Osteoblast (primary cell): ENCODE results near the gene NDUFA1. TPM values are rescaled to one million over a fixed set of nuclear protein-coding genes. Genes with fewer than 3 reads are reported as not detected.

Experiments
- DNase-seq: peaks from one replicate; pipeline ENCODE4 v3.0.0; 2011; ENCODE audit warnings: low spot score, mixed read lengths; ENCODE audit not compliant: insufficient read length; ENCODE audit errors: missing footprints
- H2AFZ ChIP-seq: 2 replicates; pipeline ENCODE4 v1.6.0; 2011; ENCODE audit warnings: mild to moderate bottlenecking, low read length
- H3K27ac ChIP-seq: 2 replicates; pipeline ENCODE4 v1.5.1; 2011; ENCODE audit warnings: mild to moderate bottlenecking, low read depth, low read length, moderate library complexity
- H3K27me3 ChIP-seq: 2 replicates; pipeline ENCODE4 v1.6.0; 2012; ENCODE audit warnings: mild to moderate bottlenecking, control low read depth, inconsistent platforms, low read length, moderate library complexity; ENCODE audit not compliant: insufficient read depth
- H3K36me3 ChIP-seq: 2 replicates; pipeline ENCODE4 v1.5.1; 2011; ENCODE audit warnings: mild to moderate bottlenecking, low read length, control low read depth, moderate library complexity; ENCODE audit not compliant: insufficient read depth
- H3K4me1 ChIP-seq: 2 replicates; pipeline ENCODE4 v1.5.1; 2011; ENCODE audit warnings: mild to moderate bottlenecking, low read length, control low read depth, moderate library complexity; ENCODE audit not compliant: insufficient read depth
- H3K4me2 ChIP-seq: 2 replicates; pipeline ENCODE4 v1.6.0; 2011; ENCODE audit warnings: mild to moderate bottlenecking, low read length; ENCODE audit not compliant: insufficient read depth
- H3K4me3 ChIP-seq: fragments of 200-600 bp; sonication (generic); 3 replicates; pipeline ENCODE4 v1.5.1; 2012; ENCODE audit warnings: mild to moderate bottlenecking, low read length, inconsistent platforms; ENCODE audit not compliant: insufficient read depth
- H3K79me2 ChIP-seq: 2 replicates; pipeline ENCODE4 v1.6.0; 2012; ENCODE audit warnings: mild to moderate bottlenecking, low read length, control low read depth, inconsistent platforms; ENCODE audit not compliant: insufficient read depth
- H3K9me3 ChIP-seq: 2 replicates; pipeline ENCODE4 v1.5.1; 2011; ENCODE audit warnings: low read depth, low read length, control low read depth
- H4K20me1 ChIP-seq: 2 replicates; pipeline ENCODE4 v1.6.0; 2012; ENCODE audit warnings: mild to moderate bottlenecking, low read length, control low read depth; ENCODE audit not compliant: insufficient read depth
- CTCF ChIP-seq: IDR thresholded peaks from 2 replicates; pipeline ENCODE4 v1.5.1; 2011; ENCODE audit warnings: mild to moderate bottlenecking, low read depth, low read length, moderate library complexity; ENCODE audit errors: extremely low read depth
- total RNA-seq: library from RNA; depleted of rRNA; stranded (reverse); fragments of >200 nt; gene quantifications from 2 replicates; pipeline ENCODE4 v1.2.3, GENCODE V29; 2012

The NDUFA1 gene
- total RNA-seq, 1 donor, result 40.2 TPM

GRCh38 chrX:119871245-119871598, 410 bp upstream of the NDUFA1 start:
- peaks cover 2% of the 10 kb centered on the region for H4K20me1 ChIP-seq
- peak overlapping the region; percentile 81 for H2AFZ ChIP-seq
- peak overlapping the region; percentile 87 for H3K27ac ChIP-seq
- H3K4me3 ChIP-seq, result peak overlapping the region; percentile 76
- no peaks in the 10 kb centered on the region for H3K4me1 ChIP-seq
- peaks cover 21% of the 10 kb centered on the region for H3K79me2 ChIP-seq
- H3K4me2 ChIP-seq, result peak overlapping the region; percentile 86
- peaks cover 4% of the 10 kb centered on the region for H3K36me3 ChIP-seq
- H3K9me3 ChIP-seq, result no peaks in the 10 kb centered on the region
- peak; percentile 68 for DNase-seq
- TF ChIP-seq CTCF, result no peak
- no peaks in the 10 kb centered on the region for H3K27me3 ChIP-seq

- H3K36me3 ChIP-seq, result peaks cover 8% of the 10 kb centered on the region
- no peak overlapping the region for H3K4me2 ChIP-seq
- no peaks in the 10 kb centered on the region for H3K4me1 ChIP-seq
- H3K9me3 ChIP-seq, result no peaks in the 10 kb centered on the region
- TF ChIP-seq CTCF, result no peak
- DNase-seq, result no peak
- no peak overlapping the region for H3K4me3 ChIP-seq
- H4K20me1 ChIP-seq, result no peaks in the 10 kb centered on the region
- H3K27ac ChIP-seq, result no peak overlapping the region
- H3K27me3 ChIP-seq, result no peaks in the 10 kb centered on the region
- H3K79me2 ChIP-seq, result peaks cover 2% of the 10 kb centered on the region
- H2AFZ ChIP-seq, result no peak overlapping the region
These were observed 7.1 kb downstream of the NDUFA1 start for GRCh38 chrX:119878740-119879139.

GRCh38 chrX:119880076-119880475, 8.4 kb downstream of the NDUFA1 start:
- Histone ChIP-seq H4K20me1 (no peaks in the 10 kb centered on the region), H3K79me2 (no peaks in the 10 kb centered on the region), H3K4me1 (no peaks in the 10 kb centered on the region), H3K4me3 (no peak overlapping the region), H3K36me3 (peaks cover 8% of the 10 kb centered on the region), H3K4me2 (no peak overlapping the region), H2AFZ (no peak overlapping the region), H3K27me3 (no peaks in the 10 kb centered on the region), H3K27ac (no peak overlapping the region), H3K9me3 (no peaks in the 10 kb centered on the region)
- TF ChIP-seq CTCF, result no peak
- no peak for DNase-seq

DNA sequence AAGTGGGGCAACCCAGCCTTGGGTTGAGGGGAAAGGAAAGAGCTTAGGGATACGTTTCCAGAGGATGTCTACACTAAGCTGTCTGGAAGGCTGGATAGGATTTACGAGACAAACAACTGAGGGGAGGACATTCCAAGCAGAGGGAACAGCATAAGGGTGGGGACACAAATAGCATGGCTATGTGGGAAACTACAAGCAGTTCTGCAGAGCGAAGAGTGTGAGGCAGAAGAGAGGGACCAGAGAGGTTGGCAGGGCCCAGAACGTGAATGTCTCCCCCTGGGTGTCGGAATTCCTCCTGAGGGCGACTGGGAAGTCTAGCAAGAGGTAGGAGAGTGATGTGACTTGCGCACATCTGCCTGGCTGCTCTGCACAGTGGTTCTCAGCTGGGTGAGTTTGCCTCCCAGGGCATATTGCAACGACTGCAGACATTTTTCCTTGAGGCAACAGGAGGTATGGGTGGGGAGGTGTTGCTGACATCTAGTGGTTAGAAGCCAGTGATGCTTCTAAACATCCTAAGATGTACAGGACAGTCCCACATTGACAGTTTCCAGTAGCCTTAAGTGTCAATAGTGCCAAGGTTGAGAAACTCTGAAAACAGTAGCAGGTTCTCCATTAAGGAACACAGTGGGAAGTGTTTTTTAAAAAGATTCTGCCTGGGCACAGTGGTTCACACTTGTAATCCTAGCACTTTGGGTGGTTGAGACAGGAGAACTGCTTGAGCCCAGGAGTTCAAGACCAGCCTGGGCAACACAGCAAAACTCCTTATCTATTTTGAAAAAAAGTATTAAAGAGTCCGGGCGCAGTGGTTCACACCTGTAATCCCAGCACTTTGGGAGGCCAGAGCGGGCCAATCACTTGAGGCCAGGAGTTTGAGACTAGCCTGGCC, 9.2 kb downstream of the NDUFA1 start:
- no peak overlapping the region for H2AFZ ChIP-seq
- TF ChIP-seq CTCF, result peak; percentile 70
- H3K79me2 ChIP-seq, result no peaks in the 10 kb centered on the region
- H3K36me3 ChIP-seq, result peaks cover 8% of the 10 kb centered on the region
- no peaks in the 10 kb centered on the region for H3K4me1 ChIP-seq
- no peaks in the 10 kb centered on the region for H3K9me3 ChIP-seq
- peak; percentile 87 for DNase-seq
- H4K20me1 ChIP-seq, result no peaks in the 10 kb centered on the region
- H3K27ac ChIP-seq, result no peak overlapping the region
- H3K4me2 ChIP-seq, result no peak overlapping the region
- H3K4me3 ChIP-seq, result no peak overlapping the region
- H3K27me3 ChIP-seq, result no peaks in the 10 kb centered on the region
